NK-92 treated with Interleukin-12 subunit alpha and Interleukin-12 subunit beta, amount 100 ng/mL, for 24 hours (cell line): ENCODE data around the gene CNTNAP2.
"Not testable (repeated sequence)": the region's sequence is repeated elsewhere in the genome, so short reads cannot be mapped to it uniquely, and the experiment has no call there.

Source experiments
- DNase-seq: peaks from one replicate; lab custom pipeline; 2025; lab: John Stamatoyannopoulos, UW

Gene CNTNAP2

DNA sequence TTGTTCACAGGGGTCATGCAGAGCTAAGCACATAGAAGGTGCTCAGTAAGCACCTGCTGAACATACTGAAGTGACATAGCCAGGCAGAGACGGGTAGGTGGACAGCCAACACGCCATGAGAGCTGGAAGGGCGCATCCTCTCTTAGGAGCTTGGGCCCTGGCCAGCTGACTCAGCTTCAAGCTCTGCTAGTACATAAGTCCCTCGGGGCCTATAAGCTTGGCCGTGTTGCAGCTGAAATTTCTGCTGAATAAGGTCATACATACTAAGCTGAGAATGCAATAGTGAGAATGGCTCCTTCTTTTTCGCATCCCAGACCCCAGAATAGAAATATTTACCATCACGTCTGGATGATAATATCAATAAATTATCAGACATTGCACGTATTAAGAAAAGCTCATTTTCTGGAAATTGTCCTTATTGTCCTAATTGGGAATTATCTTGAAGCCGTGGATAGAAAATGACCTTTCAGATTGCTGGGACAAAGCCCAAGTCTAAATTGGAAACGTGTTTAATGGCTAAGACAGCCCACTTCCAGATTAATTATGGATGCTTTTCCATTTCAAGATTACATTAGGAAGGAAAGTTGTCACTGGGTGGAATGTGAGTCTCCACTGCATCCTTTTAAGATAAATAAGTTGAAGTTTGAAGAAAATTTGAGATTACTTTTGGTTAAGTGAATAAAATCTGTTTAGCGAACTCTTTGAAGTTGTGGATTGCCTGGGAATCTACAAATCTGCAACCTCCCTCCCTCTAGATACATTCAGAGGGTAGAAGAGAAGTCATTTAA is 2186.9 kb downstream of the CNTNAP2 start:
- no peak for DNase-seq

DNA sequence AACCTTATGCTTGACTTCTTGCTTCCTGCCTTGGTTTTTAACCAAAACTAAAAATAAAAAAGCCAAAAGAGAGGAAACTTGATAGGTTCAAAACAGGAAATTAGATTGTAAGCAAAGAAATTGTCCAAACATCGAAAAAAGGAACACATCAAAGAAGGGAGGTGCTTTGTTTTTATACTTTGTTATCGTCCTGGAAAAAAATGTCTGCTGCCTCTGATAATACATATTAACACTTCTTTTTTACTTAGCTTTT is 2187.4 kb downstream of the CNTNAP2 start:
- no peak for DNase-seq

DNA sequence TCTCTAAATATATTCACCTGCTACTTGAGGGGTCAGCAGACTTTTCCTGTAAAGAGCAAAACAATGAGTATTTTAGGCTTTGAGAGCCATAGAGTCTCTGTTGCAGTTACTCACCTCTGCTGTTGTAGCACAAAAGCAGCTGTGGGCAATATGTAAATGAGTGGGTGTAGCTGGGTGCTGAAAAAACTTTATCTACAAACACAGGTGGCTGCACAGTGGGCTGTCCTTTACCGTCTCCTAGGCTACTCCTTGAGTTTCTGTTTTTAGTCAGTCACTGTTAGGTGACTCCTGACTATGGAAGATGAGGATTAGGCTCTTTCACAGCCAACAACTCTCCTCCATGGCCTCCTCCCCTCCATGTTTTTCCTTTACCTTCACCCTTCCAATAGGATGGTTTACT is 2187.9 kb downstream of the CNTNAP2 start:
- DNase-seq, result no peak

DNA sequence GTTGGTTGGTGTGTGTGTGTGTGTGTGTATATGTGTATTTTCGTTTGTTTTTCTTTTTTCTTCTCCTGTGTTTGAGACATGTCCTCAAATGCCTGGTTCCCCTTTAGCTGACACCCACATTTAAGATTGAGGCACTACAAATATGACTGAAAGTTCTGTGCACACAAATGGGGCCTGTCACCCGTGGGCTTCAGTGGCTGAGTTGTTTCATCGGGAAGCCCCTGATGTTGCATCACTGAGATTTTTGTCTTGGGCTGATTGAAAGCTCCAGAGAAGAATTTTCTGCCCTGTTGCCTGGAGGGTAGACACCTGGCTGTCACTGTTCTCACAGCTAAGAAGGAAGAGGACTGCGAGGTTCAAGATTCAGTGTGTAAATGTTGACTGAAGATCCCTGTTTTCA is 2190.2 kb downstream of the CNTNAP2 start:
- no peak for DNase-seq

DNA sequence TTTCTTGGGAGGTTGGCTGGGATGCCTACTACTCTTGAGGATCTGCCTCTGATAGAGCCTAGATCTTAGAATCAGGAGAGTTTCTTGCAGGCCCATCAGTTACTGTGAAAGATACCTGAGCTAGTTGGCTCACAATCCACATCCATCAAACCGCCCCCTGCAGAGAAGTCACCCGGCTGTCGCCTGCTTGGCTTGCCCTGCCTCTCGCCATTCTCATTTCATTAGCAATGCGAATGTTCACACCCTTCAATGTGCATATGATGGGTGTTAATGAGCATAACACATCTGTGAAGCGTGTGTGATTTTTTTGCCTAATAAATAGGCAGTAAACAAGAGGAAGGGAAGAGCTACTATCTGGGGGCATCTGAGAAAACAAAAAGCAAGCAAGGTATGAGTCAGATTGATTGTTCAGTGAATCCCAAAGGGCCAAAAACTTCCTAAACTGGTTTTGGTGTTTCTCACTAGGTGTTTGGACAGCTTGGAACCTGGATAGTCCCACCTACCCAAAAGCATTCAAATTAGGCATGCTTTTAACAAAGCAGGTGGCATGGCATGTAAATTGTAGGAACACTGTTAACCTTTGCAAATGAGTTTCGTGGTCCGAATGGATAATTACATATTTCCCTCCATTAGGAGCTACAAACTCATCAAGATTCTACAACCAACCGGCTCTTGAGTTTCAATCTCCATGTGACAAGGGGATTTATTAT is 2201.7 kb downstream of the CNTNAP2 start:
- no peak for DNase-seq

DNA sequence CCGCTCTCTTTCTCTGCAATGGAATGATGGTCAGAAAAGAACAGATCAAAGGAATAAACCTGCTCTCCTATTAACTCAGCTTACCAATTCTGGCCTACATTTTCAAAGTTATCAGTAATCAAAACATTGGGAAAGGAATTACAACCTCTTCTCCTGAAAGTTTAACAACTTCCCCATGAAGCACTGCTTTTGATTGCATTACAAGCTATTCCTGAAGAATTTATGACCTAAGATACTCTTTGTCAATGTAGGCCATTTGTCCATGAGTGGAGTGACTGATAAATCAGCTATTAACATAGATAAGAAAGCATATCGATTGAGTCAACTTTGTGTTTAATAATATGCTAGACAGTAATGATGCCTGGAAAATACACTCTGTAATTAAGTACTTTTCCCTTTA is 2202.2 kb downstream of the CNTNAP2 start:
- DNase-seq, result no peak

DNA sequence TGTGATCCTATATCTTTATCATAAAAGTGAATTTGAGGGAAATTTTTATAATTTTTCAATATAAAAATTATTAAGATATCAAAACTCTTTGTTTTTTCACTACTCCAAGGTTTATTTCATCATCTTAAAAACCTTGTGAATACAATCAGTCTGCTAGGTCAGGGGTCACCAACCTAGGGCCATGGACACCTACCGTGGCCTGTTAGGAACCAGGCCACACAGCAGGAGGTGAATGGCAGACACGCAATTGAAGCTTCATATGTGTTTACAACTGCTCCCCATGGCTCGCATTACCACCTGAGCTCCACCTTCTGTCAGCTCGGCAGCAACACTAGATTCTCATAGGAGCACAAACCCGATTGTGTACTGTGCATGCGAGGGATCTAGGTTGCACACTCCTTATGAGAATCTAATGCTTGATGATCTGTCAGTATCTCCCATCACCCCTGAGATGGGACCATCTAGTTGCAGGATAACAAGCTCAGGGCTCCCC is 2202.8 kb downstream of the CNTNAP2 start:
- DNase-seq, result no peak

DNA sequence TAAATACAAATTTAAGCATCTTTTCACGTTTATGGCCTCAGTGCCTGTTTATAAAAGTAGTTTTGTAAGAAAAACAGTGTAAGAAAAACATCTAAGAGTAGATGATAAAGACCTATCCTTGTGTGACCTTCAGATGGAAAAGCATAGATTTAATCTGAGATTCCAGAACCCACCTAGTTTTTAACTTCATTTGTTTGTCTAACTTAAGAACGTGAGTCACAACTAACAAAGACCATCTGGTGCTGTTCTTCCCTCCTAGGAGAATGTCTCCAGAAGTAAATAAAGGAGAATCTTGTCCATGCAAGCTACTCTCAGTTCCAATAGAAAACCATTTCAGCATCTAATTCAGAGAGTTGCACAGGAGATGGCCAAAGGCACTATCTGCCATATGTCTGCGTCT is 2208.6 kb downstream of the CNTNAP2 start:
- DNase-seq, result no peak

DNA sequence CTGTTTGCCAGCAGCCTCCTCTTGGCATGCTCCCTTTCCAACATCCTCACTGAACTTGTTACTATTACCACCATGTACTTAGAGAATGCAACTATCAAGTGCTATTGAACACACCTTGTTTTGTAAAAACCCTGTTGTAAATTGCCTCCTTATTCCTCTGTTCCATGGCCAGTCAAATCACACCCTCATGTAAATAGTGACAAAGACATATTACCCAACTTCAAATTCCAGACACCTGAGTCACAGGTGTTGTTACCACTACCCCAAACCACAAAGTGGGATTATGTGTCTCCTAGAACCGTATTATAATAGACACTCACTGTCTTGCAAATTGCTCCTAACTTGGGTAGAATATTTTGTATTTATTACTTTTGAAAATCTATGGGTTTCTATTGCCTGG is 2210.8 kb downstream of the CNTNAP2 start:
- no peak for DNase-seq

DNA sequence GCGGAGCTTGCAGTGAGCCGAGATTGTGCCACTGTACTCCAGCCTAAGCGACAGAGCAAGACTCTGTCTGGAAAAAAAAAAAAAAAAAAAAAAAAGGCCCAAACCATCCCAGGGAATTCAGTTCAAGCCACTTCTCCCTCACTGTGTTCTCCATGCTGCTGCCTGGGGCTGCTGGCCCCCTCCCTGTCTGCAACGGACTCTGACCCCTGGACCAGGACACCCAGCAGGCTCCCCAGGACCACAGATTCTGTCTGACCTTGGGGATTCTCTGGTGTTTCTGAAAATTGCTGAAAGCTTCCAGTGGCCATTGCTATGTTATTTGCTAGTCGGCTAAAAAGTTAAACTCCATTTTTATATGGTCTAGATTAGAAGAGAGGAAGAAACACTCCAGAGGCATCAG is 2212.3 kb downstream of the CNTNAP2 start:
- DNase-seq, result no peak

DNA sequence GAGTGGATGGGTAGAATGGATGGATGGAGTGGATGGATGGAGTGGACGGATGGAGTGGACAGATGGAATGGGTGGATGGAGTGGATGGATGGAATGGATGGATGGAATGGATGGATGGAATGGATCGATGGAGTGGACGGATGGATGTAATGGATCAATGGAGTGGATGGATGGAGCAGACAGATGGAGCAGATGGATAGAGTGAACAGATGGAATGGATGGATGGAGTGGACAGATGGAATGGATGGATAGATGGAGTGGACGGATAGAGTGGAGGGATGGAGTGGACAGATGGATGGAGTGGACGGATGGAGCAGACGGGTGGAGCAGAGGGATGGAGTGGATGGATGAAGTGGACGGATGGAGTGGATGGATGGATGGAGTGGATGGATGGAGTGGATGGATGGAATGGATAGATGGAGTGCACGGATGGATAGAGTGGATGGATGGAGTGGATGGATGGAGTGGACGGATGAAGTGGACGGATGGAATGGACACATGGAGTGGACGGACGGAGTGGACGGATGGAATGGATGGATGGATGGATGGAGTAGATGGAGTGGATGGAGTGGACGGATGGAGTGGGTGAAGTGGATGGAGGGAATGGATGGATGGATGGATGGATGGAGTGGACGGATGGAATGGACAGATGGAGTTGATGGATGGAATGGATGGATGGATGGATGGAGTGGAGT is 2213.7 kb downstream of the CNTNAP2 start:
- no peak for DNase-seq

DNA sequence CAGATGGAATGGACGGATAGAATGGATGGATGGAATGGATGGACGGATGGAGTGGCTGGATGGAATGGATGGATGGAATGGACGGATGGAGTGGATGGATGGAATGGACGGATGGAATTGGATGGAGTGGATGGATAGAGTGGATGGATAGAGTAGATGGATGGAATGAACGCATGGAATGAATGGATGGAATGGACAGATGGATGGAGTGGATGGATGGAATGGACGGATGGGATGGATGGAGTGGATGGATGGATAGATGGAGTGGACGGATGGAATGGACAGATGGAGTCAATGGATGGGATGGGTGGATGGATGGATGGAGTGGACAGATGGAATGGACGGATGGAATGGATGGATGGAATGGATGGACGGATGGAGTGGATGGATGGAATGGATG is 2214.2 kb downstream of the CNTNAP2 start:
- DNase-seq, result no peak

DNA sequence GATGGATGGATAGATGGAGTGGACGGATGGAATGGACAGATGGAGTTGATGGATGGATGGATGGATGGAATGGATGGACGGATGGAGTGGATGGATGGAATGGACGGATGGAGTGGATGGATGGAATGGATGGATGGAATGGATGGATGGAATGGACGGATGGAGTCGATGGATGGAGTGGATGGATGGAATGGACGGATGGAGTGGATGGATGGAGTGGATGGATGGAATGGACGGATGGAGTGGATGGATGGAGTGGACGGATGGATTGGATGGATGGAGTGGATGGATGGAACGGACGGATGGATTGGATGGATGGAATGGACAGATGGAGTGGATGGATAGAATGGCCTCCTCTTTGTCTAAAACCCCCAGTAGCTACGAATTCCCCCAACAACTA is 2214.9 kb downstream of the CNTNAP2 start:
- DNase-seq, result not testable (repeated sequence)

DNA sequence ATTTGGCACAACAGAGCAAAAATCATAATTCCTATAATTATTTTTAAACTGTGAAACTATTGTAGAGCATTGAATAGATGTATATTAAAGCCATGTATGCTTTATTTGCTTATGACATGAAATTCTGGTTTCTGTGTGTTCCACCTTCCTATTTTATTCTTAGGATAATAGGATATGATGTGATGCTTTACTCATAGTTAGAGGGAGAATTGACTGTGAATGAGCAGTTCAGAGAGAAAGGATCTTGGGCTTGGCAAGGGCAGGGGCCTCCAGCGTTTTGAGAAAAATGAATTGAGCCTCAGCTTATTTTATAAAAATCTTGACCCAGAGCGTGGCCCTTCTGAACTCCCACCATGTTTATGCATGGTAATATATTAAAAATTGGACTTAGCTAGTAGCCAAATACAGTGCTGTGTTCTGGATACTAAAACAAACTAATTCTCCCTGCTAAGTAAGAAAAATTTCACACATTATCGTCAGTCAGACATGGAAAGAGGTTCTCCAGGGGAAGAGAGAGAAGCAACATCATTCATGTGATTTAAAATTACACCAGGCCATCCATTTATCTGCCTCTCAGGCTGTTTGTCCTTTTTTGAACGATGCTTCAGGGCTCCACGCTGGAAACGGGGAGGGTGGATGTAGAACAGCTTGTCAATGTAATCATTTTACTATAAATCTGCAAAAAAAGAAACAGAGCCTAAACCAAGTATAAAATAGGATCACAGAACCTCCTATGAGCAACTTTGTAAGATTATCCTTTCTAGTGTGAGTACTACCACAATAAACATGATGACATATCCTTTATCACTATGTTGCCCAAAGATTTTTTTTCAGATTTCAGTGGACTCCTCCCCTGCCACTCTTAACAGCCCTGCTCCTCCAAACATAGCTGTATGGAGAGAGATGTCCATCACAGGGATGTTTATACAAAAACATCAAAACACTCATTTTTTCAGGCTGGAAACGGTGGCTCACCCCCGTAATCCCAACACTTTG is 2215.9 kb downstream of the CNTNAP2 start:
- no peak for DNase-seq

DNA sequence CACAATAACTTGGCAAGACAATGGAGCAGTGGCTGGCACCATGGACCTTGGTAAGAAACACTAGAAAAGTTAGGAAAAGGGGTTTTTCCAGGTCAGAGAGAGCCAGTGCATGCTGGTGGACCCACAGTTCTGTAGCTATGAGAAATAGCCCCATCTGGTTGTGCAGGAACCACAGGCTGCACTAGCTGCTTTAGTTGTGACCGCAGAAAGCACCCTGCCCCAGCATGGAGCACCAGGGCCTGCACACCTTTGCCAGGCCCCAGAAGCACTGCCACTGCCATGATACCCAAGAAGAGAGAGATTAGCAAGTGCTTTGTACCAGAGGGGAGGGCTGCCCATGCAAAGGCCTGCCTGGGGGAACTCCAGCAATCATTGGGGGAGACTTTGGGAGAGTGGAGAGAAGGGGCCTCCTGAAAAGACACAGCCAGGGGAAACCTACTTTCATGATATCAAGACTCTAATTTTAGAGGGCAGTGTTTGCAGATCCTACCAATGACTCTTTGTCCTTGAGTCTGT is 2217.9 kb downstream of the CNTNAP2 start:
- no peak for DNase-seq

DNA sequence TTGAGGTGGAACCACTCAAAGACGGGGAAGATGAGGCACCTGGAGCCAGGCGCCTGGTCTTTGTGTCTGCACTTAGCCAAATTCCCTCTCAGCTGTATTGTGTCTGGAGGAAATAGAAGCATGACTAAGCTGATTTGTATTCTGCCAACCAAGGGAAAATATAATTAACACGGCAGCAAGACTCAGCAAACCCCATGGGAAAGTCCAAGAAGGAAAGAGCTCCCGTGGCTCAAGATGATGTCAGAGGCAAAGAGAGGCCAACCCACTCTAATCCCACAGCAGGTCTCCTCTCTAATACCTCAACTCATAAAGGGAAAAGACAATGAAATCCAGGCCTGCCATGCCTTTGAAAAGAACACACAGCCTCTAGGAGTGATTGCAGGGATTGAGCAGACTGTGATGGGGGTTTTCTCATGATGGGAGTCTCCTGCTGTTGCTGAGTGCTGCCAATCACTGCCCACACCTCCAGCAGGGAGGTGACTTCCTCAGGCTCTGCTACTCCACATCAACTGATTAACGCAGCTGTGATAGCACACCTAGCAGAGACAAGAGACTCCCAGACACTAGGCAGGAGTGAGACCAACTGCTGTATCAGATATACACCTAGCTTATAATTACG is 2218.5 kb downstream of the CNTNAP2 start:
- DNase-seq, result no peak

DNA sequence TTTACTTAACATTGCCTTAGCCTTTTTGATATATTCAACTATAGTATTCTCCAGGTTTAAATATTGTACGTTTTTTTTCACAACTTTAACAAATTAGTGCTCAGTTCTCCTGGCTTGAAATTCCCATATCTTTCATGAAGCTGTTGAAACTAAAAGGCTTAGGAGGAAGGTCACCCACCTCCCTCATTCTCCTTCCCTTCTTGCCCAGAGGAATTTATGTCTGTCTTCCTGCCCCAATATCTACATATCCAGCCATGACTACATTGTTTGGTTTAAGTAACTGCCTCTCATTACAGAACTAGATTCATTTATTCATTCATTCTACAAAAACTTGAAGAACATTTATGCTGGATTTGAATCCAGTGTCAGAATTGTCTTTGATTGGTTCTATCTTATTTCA is 2219.2 kb downstream of the CNTNAP2 start:
- DNase-seq, result no peak

DNA sequence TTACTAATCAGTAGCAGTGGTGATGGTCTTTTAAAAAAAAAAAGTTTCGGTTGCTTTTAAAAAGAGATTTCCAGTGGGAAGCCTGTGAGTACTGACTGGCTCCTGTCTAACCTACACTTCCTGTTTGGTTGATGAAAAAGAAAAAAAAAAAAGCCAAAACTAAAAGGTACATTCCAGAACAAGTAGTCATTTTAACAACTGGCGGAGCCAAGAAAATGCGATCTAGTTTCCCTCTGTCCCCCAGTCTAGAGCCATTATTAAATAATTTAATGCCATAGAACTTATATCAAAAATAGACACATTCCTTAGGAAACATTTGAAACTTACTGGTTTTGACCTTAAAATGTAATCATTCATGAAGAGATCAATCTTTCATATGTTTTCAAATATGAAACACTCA is 2219.8 kb downstream of the CNTNAP2 start:
- no peak for DNase-seq

DNA sequence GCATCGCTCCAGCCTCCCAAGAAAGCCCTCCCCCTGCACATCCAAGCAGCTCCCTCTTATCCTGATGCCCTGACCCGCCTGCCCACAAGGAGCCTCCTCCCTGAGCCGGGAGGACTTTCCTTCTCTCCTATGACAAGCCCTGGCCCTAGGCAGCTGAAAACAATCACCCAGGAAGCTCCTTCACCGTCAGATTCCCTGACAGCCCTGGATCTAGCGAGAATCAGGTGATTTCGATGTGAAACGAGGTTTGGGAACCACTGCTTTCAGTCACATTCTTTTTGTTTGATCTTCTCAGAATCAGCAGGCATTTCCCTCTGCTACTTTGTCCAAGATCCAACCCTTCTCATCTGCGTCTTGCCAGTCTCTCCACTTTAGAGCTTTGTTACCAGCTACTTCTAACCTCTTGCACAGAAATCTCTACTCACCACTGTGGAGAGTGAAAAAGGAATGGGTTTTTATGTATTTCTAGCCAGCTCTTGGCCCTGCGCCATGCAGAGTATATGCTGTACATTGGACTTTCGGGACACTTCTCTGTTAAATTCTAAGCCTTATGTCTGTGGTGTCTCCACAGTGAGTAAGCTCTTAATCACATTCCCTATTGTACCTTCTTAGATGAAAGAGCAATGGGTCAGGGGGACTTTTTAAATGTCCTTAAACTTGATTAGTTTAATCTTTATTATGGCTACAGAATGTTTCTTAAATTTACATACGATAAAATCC is 2220.8 kb downstream of the CNTNAP2 start:
- no peak for DNase-seq

DNA sequence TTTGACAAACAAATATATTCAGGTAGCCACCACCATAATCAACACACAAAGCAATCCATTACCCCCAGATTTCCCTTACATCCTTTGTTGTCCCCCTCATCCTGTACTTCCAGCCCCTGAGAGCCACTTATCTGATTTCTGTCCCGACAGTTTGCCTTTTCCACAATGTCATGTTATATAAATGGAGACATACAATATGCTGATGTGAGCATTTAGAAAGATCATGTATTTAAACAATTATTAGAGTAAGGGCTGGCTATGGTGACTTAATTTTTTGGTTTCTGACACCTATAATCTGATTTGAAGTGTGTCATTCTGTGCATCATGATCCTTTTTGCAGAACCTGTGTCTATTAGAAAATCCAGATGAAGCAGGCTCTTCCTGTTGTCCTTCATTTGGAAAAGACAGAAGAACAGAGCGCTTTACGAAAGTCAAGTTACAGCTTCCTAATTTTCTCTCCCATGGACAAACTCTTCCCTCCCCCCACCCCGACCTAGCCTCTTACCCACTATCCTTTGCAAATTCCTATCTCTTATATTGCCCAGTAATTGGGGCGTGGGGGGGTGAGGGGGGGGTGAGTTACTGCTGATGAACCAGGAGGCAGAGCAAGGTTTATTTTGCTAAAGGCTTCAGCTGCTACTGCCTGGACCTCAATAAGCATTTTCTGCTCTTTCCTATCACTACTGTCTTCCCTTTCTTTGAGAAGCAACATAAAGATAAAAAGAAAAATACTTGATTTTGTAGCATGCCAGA is 2221.6 kb downstream of the CNTNAP2 start:
- DNase-seq, result no peak
